ENCODE data around the gene TMEM42.
"Not testable (repeated sequence)": the region's sequence is repeated elsewhere in the genome, so short reads cannot be mapped to it uniquely, and the experiment has no call there.

Gene TMEM42

GRCh38 chr3:44832965-44833364, 28.7 kb upstream of the TMEM42 start:
- DNase-seq (ENCODE audit: low read depth): no peak
- H3K4me3 ChIP-seq (ENCODE audit: low read depth, low read length): no peak overlapping the region
- TF ChIP-seq CTCF (IDR thresholded peaks at IDR 0.05; ENCODE audit: low read depth, low read length, missing control alignments): no peak

GRCh38 chr3:44833394-44833793, 28.3 kb upstream of the TMEM42 start:
- TF ChIP-seq CTCF (IDR thresholded peaks at IDR 0.05; ENCODE audit: low read depth, low read length, missing control alignments): no peak
- DNase-seq (ENCODE audit: low read depth): no peak
- H3K4me3 ChIP-seq (ENCODE audit: low read depth, low read length): no peak overlapping the region

GRCh38 chr3:44835684-44836083, 26.0 kb upstream of the TMEM42 start:
- no peak overlapping the region for H3K4me3 ChIP-seq (ENCODE audit: low read depth, low read length)
- no peak for DNase-seq (ENCODE audit: low read depth)
- no peak for TF ChIP-seq CTCF (IDR thresholded peaks at IDR 0.05; ENCODE audit: low read depth, low read length, missing control alignments)

GRCh38 chr3:44842376-44842775, 19.3 kb upstream of the TMEM42 start:
- no peak overlapping the region for H3K4me3 ChIP-seq (ENCODE audit: low read depth, low read length)
- DNase-seq (ENCODE audit: low read depth): no peak
- no peak for TF ChIP-seq CTCF (IDR thresholded peaks at IDR 0.05; ENCODE audit: low read depth, low read length, missing control alignments)

- no peak for DNase-seq (ENCODE audit: low read depth)
- no peak for TF ChIP-seq CTCF (IDR thresholded peaks at IDR 0.05; ENCODE audit: low read depth, low read length, missing control alignments)
These were observed 15.9 kb upstream of the TMEM42 start for GRCh38 chr3:44845528-44846520.

GRCh38 chr3:44848634-44849033, 13.1 kb upstream of the TMEM42 start:
- DNase-seq (ENCODE audit: low read depth): no peak
- H3K4me3 ChIP-seq (ENCODE audit: low read depth, low read length): no peak overlapping the region
- no peak for TF ChIP-seq CTCF (IDR thresholded peaks at IDR 0.05; ENCODE audit: low read depth, low read length, missing control alignments)

More at GRCh38 chr3:44845528-44846520, 15.9 kb upstream of the TMEM42 start:
- no peak overlapping the region for H3K4me3 ChIP-seq (ENCODE audit: low read depth, low read length)

- DNase-seq (ENCODE audit: low read depth); H3K4me3 ChIP-seq (ENCODE audit: low read depth, low read length): not testable (repeated sequence)
These were observed 5.0 kb upstream of the TMEM42 start for GRCh38 chr3:44856663-44857062.
